GM12878 (cell line): ENCODE measurements around the gene TBX5. TPM values are rescaled to one million over a fixed set of nuclear protein-coding genes. Genes with fewer than 3 reads are reported as not detected.

Source experiments
- ATAC-seq: fragments of 200-7000 bp; cut with Tn5 transposase; 3 replicates; pipeline ENCODE4 v1.9.1; 2020; ENCODE audit warnings: mild to moderate bottlenecking, moderate library complexity
- BruUV-seq: library from RNA; stranded (reverse); fragments of 400-500 nt; replicated peaks from 2 replicates; lab custom pipeline; 2021; lab: Mats Ljungman, UMichigan
- CTCF ChIA-PET: fragments of 300-600 bp; sonication (Branson Sonifier 250); formaldehyde crosslinking; extraction: SDS; loops from one replicate; lab custom pipeline; 2021; ENCODE audit warnings: inconsistent platforms; lab: Yijun Ruan, JAX
- POLR2A ChIA-PET: fragments of 350-600 bp; formaldehyde crosslinking; extraction: SDS; loops from one replicate; lab custom pipeline; 2021; ENCODE audit warnings: inconsistent platforms; lab: Charles Lee
- RAD21 ChIA-PET: fragments of 300-600 bp; sonication (Branson Sonifier 250); formaldehyde crosslinking; loops from one replicate; lab custom pipeline; 2023; ENCODE audit warnings: antibody characterized with exemption; ENCODE audit not compliant: unreplicated experiment; lab: Charles Lee
- SMC1A ChIA-PET: fragments of 300-600 bp; sonication (Branson Sonifier 250); formaldehyde crosslinking; loops from one replicate; lab custom pipeline; 2023; ENCODE audit not compliant: unreplicated experiment, uncharacterized antibody; lab: Charles Lee
- DNase-seq: peaks from one replicate; pipeline ENCODE4 v3.0.0-alpha.2; 2011; ENCODE audit warnings: low read depth, low spot score
- FAIRE-seq: peaks from 3 replicates; lab custom pipeline; 2011; peaks lifted over from hg19 to GRCh38; lab: Jason Lieb, UNC
- H2AFZ ChIP-seq: 2 replicates; pipeline ENCODE4 v1.6.0; 2011; ENCODE audit warnings: low read depth, low read length, control low read depth; ENCODE audit not compliant: control insufficient read depth
- H3K27ac ChIP-seq: 2 replicates; pipeline ENCODE4 v1.5.1; 2011; ENCODE audit warnings: control low read depth; ENCODE audit not compliant: control insufficient read depth, insufficient read depth
- H3K27me3 ChIP-seq, 2 experiments: replicated peaks in 1 of 2; 2 replicates each; pipeline versions ENCODE4 v1.6.0 to v1.6.1; 2011; ENCODE audit warnings: low read length in 1 of 2; ENCODE audit not compliant: control insufficient read depth in 2 of 2, insufficient read depth in 2 of 2
- H3K36me3 ChIP-seq, 2 experiments: 2 replicates each; pipeline ENCODE4 v1.5.1; 2011; ENCODE audit warnings: low read length in 1 of 2; ENCODE audit not compliant: control insufficient read depth in 2 of 2, insufficient read depth in 2 of 2
- H3K4me1 ChIP-seq: 2 replicates; pipeline ENCODE4 v1.6.1; 2011; ENCODE audit warnings: mild to moderate bottlenecking, low read length, moderate library complexity, mixed read lengths; ENCODE audit not compliant: control insufficient read depth, insufficient read depth
- H3K4me2 ChIP-seq: 2 replicates; pipeline ENCODE4 v1.6.0; 2011; ENCODE audit warnings: control low read depth; ENCODE audit not compliant: control insufficient read depth, insufficient read depth
- H3K4me3 ChIP-seq: fragments of 200-600 bp; sonication (generic); 2 replicates; pipeline ENCODE4 v1.5.1; 2016
- H3K79me2 ChIP-seq: 2 replicates; pipeline ENCODE4 v1.6.0; 2011; ENCODE audit warnings: low read length; ENCODE audit not compliant: control insufficient read depth, insufficient read depth
- H3K9ac ChIP-seq: 2 replicates; pipeline ENCODE4 v1.8.0; 2011; ENCODE audit warnings: low read length, control low read depth, mixed read lengths; ENCODE audit not compliant: control insufficient read depth, insufficient read depth
- H3K9me3 ChIP-seq: replicated peaks from 3 replicates; pipeline ENCODE4 v1.5.1; 2011; ENCODE audit warnings: mild to moderate bottlenecking, low read length; ENCODE audit not compliant: control insufficient read depth, insufficient read depth
- H4K20me1 ChIP-seq: 2 replicates; pipeline ENCODE4 v1.6.0; 2011; ENCODE audit not compliant: control insufficient read depth, insufficient read depth
- BHLHE40 ChIP-seq, 2 experiments: fragments of 450-650 bp in 1 of 2; IDR thresholded peaks; 2 replicates each; pipeline ENCODE4 v1.6.1; 2011 to 2017; ENCODE audit warnings: low read depth in 2 of 2, borderline replicate concordance in 1 of 2, improper control_type of control experiment in 1 of 2, low read length in 1 of 2, mild to moderate bottlenecking in 1 of 2
- ETV6 ChIP-seq, 2 experiments: fragments of 450-650 bp in 1 of 2; IDR thresholded peaks in 1 of 2; conservative IDR thresholded peaks in 1 of 2; 2 replicates each; pipeline ENCODE4 v1.6.1; 2014; ENCODE audit warnings: antibody characterized with exemption in 1 of 2, borderline replicate concordance in 1 of 2, low read depth in 1 of 2, mild to moderate bottlenecking in 1 of 2, moderate library complexity in 1 of 2
- IKZF2 ChIP-seq, 2 experiments: fragments of 450-650 bp; IDR thresholded peaks; 2 replicates each; pipeline ENCODE4 v1.6.1; 2017; ENCODE audit warnings: mild to moderate bottlenecking in 2 of 2, moderate library complexity in 2 of 2
- LARP7 ChIP-seq: fragments of 450-650 bp; IDR thresholded peaks from 2 replicates; pipeline ENCODE4 v1.6.1; 2017; ENCODE audit warnings: mild to moderate bottlenecking
- NFYA ChIP-seq: IDR thresholded peaks from 2 replicates; pipeline ENCODE4 v1.6.1; 2011; ENCODE audit warnings: low read depth, mild to moderate bottlenecking, low read length, improper control_type of control experiment, borderline replicate concordance
- NR2C2 ChIP-seq: IDR thresholded peaks from 2 replicates; pipeline ENCODE4 v1.6.1; 2011; ENCODE audit warnings: borderline replicate concordance, low read depth; ENCODE audit not compliant: control insufficient read depth, insufficient read length
- PAX5 ChIP-seq: IDR thresholded peaks from 2 replicates; pipeline ENCODE4 v1.6.1; 2011; ENCODE audit warnings: low read depth, low read length, borderline replicate concordance
- PML ChIP-seq: IDR thresholded peaks from 2 replicates; pipeline ENCODE4 v1.6.1; 2012; ENCODE audit warnings: low read length, inconsistent platforms
- POLR2AphosphoS2 ChIP-seq: IDR thresholded peaks from 2 replicates; pipeline ENCODE4 v1.6.1; 2011; ENCODE audit warnings: low read depth, mild to moderate bottlenecking, low read length, improper control_type of control experiment, moderate library complexity
- RCOR1 ChIP-seq: conservative IDR thresholded peaks from 2 replicates; pipeline ENCODE4 v1.6.1; 2012; ENCODE audit warnings: low read depth, low read length, improper control_type of control experiment
- REST ChIP-seq: IDR thresholded peaks from 2 replicates; pipeline ENCODE4 v1.6.1; 2012; ENCODE audit warnings: mild to moderate bottlenecking, low read depth, low read length
- RFX5 ChIP-seq: IDR thresholded peaks from 2 replicates; pipeline ENCODE4 v1.6.1; 2011; ENCODE audit warnings: low read depth, low read length, improper control_type of control experiment
- SIX5 ChIP-seq: IDR thresholded peaks from 2 replicates; pipeline ENCODE4 v1.6.1; 2011; ENCODE audit warnings: mild to moderate bottlenecking, low read depth, low read length, moderate library complexity; ENCODE audit not compliant: severe bottlenecking
- SMC3 ChIP-seq: IDR thresholded peaks from 2 replicates; pipeline ENCODE4 v1.6.1; 2011; ENCODE audit warnings: low read length, improper control_type of control experiment, borderline replicate concordance
- SP1 ChIP-seq: IDR thresholded peaks from one replicate; pipeline ENCODE4 v1.6.1; 2011; ENCODE audit warnings: low read depth, low read length
- STAT3 ChIP-seq: IDR thresholded peaks from 2 replicates; pipeline ENCODE4 v1.6.1; 2011; ENCODE audit warnings: low read depth, low read length, improper control_type of control experiment
- USF1 ChIP-seq: IDR thresholded peaks from 2 replicates; pipeline ENCODE4 v1.6.1; 2011; ENCODE audit warnings: borderline replicate concordance, low read depth, mild to moderate bottlenecking, moderate library complexity, mixed read lengths, low read length; ENCODE audit not compliant: insufficient read depth; ENCODE audit errors: extremely low read length
- USF2 ChIP-seq: IDR thresholded peaks from 2 replicates; pipeline ENCODE4 v1.6.1; 2011; ENCODE audit warnings: low read depth, low read length, improper control_type of control experiment, borderline replicate concordance
- WRNIP1 ChIP-seq: IDR thresholded peaks from 2 replicates; pipeline ENCODE4 v1.6.1; 2011; ENCODE audit warnings: low read depth, low read length, improper control_type of control experiment, borderline replicate concordance
- ZZZ3 ChIP-seq: IDR thresholded peaks from 2 replicates; pipeline ENCODE4 v1.6.1; 2011; ENCODE audit warnings: low read depth; ENCODE audit not compliant: control insufficient read depth, insufficient read length
- WGBS: methylation state at CpG from one replicate; pipeline ENCODE4 v1.1.6; 2016; ENCODE audit warnings: low lambda C conversion rate; ENCODE audit not compliant: insufficient replicate concordance, insufficient coverage; ENCODE audit errors: missing lambda C conversion rate; 5-methylcytosine and 5-hydroxymethylcytosine counted together
- in situ Hi-C: fragments of 300-500 bp; cut with MboI; formaldehyde crosslinking; loops from 9 replicates; pipeline ENCODE4 v1.14.3; 2018; ENCODE audit warnings: mixed read lengths
- intact Hi-C: fragments of 100-400 bp; cut with micrococcal nuclease; formaldehyde crosslinking; loops from one replicate; pipeline ENCODE4 v1.14.2; 2022; ENCODE audit not compliant: unreplicated experiment
- polyA plus RNA-seq, 11 experiments: library from polyadenylated mRNA; depleted of rRNA in 4 of 11; unstranded in 6 of 11; stranded (reverse) in 5 of 11; fragments of >200 nt; fragmentation: Nextera tagmentation in 4 of 11; fragmentation: Illumina TruSeq in 1 of 11; extraction: Ambion mirVana in 4 of 11; extraction: Trizol in 1 of 11; gene quantifications; 1 replicate in 1 of 11; 2 replicates in 10 of 11; pipeline versions ENCODE4 v1.2.1 to v1.2.3, GENCODE V29; 2011 to 2016; ENCODE audit warnings: inconsistent platforms in 2 of 11, missing spikeins in 2 of 11, low read depth in 1 of 11
- total RNA-seq, 4 experiments: library from RNA; depleted of rRNA in 3 of 4; stranded (reverse); fragments of >200 nt in 3 of 4; fragmentation: Illumina TruSeq in 1 of 4; extraction: Trizol in 1 of 4; gene quantifications; 2 replicates each; pipeline versions ENCODE4 v1.2.1 to v1.2.3, GENCODE V29; 2013 to 2021

Gene TBX5
- total and polyA plus RNA-seq, 10 of the 15 experiments (the other 5 are each of a cell fraction or from before 2014, with no cell fraction given) = 0.04 TPM; not detected in 9

GRCh38 chr12:114431902-114432301 lies 26.0 kb upstream of the TBX5 start (continued):
- TF ChIP-seq REST (no peak), ZZZ3 (no peak), WRNIP1 (no peak), PML (no peak), SIX5 (no peak), USF1 (no peak)

- POLR2A ChIA-PET = no interaction called here
- Histone ChIP-seq H3K27ac (no peak overlapping the region), H3K9me3 (no peaks in the 10 kb centered on the region), H3K4me3 (no peak overlapping the region), H3K9ac (no peak overlapping the region), H3K36me3 (no peaks in the 10 kb centered on the region), H3K4me2 (no peak overlapping the region), H4K20me1 (no peaks in the 10 kb centered on the region), H3K79me2 (no peaks in the 10 kb centered on the region), H3K4me1 (no peaks in the 10 kb centered on the region), H2AFZ (no peak overlapping the region), H3K27me3 (no peaks in the 10 kb centered on the region)
- RAD21 ChIA-PET = no interaction called here
- CTCF ChIA-PET = no interaction called here
- in situ Hi-C loops = no loop called here
- no peak for ATAC-seq
- DNase-seq = no peak
- WGBS = 12% methylated on average over 4 of the region's 4 CpGs
- SMC1A ChIA-PET = no interaction called here
- no TSS peak for BruUV-seq
- intact Hi-C loops = no loop called here
- no peak for FAIRE-seq
- TF ChIP-seq SP1 (no peak), BHLHE40 (IDR thresholded peaks at IDR 0.05; ENCODE audit: borderline replicate concordance in 1 of 2, low read depth in 2 of 2, low read length in 1 of 2) (no peak), USF2 (no peak), PAX5 (no peak), LARP7 (no peak), RCOR1 (no peak), POLR2AphosphoS2 (no peak), ETV6 (conservative IDR thresholded peaks at IDR 0.05 in 1 of 2, IDR thresholded peaks at IDR 0.05 in 1 of 2; ENCODE audit: borderline replicate concordance in 1 of 2, low read depth in 1 of 2) (no peak), SMC3 (no peak), NFYA (no peak), RFX5 (no peak), IKZF2 (IDR thresholded peaks at IDR 0.05) (no peak), STAT3 (no peak), NR2C2 (no peak)
Observed at GRCh38 chr12:114430306-114430705, 24.4 kb upstream of the TBX5 start.
